ENCODE results near the gene KLHL40.
A peak's percentile ranks its signal among the peaks of the same experiment; 100 is the strongest.

KLHL40 gene

DNA sequence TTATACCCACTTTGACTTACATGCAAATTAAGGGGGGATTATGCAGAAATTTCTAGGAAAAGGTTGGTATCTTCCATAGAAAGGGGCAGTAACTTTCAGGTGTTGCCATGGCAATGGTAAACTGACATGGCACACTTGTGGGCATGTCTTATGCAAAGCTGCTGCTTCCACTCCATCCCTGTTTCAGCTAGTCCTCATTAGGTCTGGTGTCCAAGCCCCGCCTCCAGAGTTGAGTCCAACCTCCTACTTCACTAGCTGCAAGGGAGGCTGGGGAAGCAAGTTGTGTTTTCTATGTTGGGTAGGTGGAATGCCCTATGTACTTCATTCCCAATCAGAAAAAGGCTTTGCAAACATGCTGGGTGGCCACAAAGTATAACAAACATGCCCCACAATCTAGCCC lies 14.7 kb upstream of the KLHL40 start:
- no peak for DNase-seq

DNA sequence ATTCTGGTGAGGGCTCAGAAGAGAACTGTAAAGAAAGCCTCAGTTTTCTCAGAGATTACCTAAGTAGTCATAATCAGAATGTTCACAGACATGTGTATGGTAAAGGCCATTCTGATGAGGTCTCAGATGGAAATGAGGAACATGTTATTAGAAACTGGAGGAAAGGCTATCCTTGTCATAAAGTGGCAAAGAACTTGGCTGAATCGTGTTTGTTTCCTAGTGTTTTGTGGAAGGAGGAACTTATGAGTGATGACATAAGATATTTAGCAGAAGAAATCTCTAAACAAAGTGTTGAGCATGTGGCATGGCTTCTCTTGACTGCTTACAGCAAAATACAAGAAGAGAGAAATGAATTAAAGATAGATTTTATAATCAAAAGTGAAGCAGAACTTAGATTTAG lies 12.8 kb upstream of the KLHL40 start:
- peak; percentile 70 for DNase-seq

DNA sequence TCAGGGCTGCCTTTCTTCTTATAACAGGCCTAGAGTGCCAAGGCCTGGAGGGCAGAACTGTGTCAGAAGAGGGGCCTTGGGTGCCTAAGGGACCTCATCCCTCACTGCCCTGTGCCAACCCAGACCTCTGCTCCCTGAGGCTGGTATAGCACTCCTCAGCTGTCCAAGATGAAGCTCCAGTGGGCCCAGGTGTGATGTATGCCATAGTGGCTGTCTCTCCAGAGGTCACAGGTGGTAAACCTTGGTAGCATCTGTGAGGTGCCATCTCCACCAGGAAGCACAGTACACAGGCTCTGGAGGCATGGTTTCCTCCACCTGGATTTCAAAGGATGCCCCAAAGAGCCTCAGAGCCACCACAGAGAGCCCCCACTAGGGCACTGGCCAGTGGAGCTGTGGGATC lies 12.3 kb upstream of the KLHL40 start:
- no peak for DNase-seq

DNA sequence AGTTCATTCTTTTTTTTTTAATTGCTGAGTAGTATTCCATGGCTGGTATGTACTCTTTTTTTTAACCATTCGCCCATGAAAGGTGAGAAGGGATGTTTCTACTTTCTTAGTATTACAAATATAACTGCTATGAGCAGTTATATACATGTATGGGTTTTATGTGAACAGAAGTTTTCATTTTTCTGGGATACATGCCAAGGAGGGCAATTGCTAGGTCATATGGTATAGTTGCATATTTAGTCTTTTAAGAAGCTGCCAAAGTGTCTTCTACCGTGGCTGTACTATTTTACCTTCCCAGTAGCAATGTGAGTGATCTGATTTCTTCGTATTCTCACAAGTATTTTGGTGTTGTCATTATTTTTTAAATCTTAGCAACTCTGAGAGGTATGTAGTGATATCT lies 11.2 kb upstream of the KLHL40 start:
- no peak for DNase-seq

DNA sequence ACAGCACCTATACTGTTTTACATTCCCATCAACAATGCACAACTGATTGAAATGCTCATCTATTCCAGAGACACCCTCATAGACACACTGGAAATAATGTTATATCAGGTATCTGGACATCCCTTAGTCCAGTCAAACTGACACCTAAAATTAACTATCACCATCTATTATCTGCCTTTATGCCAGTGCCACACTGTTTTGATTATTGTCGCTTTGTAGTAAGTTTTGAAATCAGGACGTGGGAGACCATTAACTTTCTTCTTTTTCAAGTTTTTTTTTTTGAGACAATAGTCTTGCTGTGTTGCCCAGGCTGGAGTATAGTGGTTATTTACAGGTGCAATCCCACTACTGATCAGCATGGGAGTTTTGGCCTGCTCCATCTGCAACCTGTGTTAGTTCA lies 9.4 kb upstream of the KLHL40 start:
- no peak for DNase-seq

DNA sequence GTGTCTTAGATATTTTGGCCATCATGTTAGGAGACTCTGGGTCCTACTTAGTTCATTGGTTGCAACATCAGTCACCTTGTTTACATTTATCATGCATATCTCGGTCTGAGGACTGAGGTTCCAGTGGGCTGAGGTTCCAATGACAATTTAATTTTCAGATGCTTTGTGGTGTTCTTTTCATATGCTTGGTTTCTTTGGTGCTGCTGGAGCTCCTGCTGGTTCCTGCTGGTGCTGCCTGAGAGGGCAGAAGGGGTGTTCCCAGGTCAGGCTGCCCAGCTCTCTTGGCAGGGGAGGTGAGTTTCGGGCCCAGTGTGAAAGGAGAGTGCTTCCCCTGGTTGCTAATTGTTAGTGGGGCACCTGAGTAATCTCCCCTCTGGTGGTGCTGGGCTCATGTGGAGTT lies 6.9 kb upstream of the KLHL40 start:
- DNase-seq = no peak

DNA sequence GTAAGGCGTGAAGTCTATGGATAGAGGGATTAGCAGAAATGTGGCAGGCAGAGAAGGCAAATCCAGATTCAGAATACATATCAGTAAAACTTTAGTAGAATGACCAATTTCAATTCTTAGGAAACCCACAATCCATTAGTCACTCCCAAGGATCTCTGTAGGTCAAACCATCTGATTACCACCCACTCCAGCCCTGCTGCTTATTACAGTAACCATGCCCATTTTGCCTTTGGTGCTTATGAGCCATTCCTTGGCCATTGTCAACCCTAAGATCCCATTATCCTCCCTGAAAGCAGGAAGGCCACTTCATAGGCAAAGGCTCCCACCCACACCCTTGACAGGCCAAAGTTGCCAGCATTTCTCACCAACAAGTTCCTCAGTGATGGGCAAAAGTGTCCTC lies 5.1 kb upstream of the KLHL40 start:
- peak; percentile 68 for DNase-seq

DNA sequence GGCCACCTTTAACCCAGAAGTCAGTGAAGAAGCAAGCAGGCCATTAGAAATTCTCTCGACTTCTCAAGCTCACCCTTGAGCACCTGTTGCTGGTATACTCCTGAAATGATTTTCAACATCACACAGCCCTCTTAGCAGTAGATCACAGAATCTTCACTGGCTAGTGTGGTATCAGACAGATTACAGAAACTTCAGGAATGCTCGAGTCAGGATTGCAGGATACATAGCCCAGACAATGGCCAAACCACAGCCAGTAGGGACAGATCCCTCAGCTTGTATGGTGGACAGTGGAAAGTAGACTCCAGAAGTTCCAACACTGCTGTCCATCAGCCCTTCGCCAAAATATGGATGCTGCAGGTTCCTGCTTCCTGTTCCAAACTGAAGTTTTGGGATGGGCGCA lies 4.5 kb upstream of the KLHL40 start:
- DNase-seq = no peak

DNA sequence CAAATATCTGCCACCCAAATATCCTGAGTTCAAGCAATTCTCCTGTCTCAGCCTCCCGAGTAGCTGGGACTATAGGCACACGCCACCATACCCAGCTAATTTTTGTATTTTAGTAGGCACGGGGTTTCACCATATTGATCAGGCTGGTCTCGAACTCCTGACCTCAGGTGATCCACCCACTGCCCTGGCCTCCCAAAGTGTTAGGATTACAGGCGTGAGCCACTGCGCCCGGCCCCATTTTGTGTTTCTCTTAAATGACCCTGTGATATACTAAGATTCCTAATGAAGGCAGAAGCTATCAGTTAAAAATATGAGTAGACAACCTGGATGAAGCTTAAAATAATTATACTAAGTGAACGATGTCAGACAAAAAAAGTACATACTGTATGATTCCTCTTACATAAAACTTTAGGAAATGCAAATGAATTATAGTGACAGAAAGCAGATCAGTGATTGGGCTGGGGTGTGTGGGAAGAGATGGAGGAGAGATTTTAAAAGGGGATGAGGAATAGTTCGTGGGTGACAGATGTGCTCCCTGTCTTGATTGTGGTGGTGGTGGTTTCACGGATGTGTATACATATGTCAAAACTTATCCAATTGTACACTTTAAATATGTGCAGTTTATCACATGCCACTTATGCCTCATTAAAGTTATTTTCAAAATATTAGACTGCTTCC lies 3.8 kb upstream of the KLHL40 start:
- no peak for DNase-seq

DNA sequence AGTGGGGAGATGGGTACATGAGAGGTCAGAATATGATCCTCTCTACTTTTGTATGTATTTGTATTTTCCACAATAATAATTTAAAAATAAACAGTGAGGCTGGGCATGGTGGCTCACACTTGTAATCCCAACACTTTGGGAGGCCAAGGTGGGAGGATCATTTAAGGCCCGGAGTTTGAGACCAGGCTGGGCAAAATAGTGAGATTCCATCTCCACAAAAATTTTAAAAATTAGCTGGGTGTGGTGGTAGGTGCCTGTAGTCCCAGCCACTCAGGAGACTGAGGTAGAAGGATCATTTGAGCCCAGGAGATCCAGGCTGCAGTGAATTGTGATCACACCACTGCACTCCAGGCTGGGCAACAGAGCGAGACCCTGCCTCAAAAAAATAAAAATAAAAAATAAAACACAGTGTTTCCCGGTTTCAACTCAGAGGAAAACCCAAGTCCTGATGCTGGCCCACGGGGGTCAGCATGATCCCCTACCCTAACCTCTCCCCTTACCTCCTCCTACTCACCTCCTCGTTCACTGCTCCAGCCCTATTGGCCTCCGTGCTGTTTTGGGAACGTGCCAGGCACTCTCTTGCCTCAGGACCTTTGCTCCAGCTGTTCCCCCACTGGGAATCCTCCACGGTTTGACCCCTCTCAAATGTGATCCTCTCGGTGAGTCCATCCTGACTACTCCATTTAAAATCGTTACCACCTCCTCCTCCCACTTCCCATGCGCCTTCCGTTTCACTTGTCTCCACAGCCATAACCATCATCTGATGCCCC lies 2.9 kb upstream of the KLHL40 start:
- DNase-seq = no peak

DNA sequence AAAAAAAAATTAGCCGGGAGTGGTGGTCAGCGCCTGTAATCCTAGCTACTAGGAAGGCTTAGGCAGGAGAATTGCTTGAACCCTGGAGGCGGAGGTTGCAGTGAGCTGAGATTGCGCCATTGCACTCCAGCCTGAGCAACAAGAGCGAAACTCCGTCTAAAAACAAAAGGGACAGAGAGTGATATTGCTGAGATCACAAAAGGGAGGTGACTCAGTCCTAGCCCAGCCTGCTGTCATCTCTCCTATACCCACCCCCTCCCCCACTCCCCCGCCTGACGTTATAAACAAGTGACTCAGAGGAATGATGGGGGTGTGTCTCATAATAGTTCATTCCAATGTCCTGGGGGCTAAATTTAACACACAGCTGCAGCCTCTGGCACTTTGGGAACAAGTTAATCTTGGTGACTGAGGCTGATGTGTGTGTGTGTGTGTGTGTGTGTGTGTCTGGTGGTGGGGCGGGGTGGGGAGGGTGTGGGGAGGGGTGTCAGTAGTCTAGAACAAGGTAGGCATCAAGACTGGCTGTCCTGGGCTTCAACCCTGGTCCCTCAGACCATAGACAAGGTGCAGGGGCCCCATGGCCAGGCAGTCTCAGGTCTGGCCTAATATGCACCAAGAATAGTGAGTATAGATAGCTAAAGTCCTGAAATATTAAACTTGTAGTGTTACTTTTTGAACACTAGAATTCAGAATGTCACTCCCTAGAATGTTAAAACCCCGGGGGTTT lies 1.3 kb upstream of the KLHL40 start:
- DNase-seq = peak; percentile 94

DNA sequence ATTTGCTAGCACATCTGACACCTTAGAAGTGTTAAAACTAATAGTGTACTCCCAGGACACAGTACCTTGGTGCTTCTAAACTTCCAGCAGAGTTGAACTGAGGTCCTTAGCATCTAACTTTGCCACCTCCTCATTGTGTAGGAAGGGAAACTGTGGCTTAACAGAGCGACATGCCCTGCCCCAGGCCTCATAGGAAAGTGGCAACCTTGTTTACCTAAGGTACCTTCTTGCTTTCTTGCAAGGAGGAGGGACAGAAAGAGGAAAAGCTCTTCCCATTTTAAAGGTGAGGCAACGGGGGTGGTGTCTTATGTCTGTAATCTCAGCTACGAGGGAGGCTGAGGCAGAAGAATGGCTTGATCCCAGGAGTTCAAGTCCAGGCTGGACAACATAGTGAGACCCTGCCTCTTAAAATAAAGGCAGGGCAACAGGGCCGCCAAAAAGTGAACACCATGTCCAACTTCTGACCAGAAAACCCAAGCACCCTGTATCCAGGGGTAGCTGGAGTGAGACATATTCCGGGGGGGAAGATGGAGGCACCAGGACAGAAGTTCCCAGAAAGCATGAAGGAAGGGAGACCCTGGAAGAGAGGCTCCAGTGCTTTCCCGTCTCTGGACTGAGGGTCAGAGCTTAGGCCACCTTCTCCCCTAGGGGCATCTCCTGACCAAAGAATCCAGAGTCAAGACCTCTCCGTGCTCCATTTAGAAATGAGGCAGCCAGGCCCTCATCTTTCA lies 540 bp upstream of the KLHL40 start:
- no peak for DNase-seq

DNA sequence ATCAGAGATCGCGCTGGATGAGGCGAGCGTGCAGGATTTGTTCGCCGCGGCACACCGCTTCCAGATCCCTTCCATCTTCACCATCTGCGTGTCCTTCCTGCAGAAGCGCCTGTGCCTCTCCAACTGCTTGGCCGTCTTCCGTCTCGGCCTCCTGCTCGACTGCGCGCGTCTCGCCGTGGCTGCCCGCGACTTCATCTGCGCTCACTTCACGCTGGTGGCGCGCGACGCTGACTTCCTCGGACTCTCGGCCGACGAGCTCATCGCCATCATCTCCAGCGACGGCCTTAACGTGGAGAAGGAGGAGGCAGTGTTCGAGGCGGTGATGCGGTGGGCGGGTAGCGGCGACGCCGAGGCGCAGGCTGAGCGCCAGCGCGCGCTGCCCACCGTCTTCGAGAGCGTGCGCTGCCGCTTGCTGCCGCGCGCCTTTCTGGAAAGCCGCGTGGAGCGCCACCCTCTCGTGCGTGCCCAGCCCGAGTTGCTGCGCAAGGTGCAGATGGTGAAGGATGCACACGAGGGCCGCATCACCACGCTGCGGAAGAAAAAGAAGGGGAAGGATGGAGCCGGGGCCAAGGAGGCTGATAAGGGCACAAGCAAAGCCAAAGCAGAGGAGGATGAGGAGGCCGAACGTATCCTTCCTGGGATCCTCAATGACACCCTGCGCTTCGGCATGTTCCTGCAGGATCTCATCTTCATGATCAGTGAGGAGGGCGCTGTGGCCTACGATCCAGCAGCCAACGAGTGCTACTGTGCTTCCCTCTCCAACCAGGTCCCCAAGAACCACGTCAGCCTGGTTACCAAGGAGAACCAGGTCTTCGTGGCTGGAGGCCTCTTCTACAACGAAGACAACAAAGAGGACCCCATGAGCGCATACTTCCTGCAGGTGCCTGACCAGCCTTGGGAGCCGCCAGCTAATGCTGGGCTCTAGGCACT lies 819 bp downstream of the KLHL40 start:
- no peak for DNase-seq

DNA sequence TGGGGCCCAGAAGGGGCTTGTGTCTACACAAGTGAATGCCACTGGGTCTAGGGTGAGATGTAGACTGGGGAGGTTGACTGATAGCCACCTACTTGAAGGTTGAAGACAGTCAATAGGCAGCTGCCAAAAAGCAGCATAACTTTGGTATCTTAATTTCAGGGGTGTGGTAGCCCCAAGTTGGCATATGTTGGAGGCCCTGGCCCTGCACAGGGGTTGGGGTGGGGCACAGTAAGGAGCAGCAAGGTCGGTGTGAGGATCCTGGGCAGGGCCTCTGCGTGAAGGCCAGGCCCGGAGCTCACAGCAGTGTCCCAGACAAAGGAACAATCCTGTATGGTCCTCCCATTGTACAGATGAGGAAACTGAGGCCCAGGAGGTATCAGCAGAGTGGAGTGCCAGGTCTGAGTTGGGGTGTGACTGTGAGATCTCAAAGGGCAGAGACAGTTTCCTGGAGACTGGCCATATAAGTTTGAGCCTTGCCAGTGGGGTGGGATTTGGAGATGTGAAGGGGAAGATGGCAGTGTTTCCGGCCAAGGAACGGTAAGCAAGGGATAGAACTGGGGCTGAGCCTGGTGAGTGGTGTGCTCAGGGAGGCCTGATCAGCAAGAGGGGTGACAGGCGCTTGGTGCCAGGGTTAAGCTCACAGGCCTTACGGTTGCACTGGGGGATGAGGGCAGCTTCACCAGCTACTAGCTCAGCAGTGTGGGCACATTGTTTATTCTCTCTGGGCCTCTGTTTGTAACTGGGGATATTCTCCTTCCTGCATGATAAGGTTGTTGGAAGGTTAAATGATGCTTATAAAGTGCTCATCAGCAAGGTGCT lies 1.7 kb downstream of the KLHL40 start:
- DNase-seq = no peak

DNA sequence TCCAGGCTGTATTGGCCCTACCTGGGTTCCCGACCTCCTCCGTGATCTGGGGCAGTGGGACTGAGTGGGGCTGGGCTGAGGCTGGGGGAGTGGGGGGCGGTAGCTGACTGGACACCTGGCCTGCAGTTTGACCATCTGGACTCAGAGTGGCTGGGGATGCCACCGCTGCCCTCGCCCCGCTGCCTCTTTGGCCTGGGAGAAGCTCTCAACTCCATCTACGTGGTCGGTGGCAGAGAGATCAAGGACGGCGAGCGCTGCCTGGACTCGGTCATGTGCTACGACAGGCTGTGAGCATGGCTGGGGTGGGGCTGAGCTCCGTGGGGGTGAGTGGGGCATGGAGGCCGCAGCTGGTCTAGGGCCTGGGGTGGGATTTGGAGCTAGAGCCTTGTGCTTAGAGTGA lies 2.7 kb downstream of the KLHL40 start:
- DNase-seq = no peak

DNA sequence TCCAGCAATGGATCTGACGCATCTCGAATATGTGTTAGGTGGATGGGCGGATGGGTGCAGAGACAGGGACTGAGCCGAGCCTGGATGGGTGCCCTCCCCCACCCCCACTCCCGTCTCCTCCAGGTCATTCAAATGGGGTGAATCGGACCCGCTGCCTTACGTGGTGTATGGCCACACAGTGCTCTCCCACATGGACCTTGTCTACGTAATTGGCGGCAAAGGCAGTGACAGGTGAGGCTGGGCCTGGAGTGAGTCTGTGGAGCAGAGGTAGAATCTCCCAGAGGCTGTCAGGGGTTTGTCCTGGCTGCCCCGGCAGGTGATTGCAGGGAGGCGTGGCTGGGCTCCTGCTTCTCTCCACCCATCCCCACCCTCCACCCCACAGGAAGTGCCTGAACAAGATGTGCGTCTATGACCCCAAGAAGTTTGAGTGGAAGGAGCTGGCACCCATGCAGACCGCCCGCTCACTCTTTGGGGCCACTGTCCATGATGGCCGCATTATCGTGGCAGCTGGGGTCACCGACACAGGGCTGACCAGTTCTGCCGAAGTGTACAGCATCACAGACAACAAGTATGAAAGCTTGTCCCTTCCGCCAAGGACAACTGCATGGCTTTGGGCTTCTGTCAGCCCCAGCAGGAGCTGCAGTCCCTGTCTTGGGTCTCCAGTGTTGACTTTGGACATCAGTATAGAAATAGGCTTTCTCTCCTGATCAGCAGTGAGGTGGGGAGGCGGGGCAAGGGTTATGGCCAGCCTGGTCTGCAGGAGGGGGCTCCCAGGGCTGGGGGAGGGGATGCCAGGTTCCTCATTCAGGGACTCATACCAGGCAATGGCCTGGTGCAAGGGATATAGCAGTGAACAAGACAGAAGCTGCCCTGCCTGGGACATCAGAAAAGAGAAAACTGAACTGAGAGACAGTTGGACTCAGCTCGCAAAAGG lies 3.4 kb downstream of the KLHL40 start:
- DNase-seq = no peak

DNA sequence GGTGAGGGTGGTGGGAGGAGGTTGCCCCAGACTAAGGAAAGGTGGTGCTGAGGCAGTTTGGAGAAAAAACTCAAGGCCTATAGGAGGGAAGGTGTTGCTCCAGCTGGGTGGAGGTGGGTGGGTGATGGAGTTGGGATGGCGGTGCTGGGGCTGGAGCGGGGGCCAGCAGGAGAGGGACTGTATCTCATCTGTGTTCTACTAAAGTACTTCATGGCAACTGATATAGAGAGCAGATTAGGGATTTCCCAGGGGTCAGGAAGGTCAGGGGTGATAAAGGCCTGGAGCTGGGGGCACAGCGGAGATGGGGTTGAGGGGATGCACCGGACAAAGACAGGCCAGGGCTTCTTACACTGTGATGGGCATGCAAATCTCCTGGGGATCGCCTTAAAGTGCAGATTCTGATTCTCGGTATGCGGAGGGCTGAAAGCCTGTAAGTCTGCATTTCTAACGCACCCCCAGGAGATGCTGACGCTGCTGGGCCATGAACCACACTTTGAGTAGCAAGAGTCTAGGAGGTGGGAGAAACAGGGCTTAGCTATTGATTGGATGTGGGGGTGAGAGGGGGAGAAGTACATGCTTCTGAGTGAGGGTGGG lies 4.2 kb downstream of the KLHL40 start:
- no peak for DNase-seq

DNA sequence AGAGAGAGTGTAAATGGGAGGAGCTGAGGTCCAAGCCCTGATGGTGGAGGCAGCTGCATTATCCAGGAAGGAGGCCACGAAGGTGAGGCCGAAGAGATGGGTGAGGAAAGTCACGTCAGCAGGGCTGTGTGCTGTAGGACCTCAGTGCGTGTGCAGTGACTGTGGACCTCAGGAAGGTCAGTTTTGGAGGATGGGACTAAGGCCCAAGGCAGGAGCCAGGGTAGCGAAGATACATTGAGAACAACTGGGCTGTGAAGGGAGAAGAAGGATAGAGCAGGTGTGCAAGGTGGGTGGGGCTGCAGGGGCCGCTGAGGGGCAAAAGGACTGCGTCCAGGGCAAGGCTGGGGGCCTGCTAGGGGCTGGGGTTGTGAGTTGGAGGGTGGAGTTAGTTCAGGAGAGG lies 4.9 kb downstream of the KLHL40 start:
- no peak for DNase-seq

DNA sequence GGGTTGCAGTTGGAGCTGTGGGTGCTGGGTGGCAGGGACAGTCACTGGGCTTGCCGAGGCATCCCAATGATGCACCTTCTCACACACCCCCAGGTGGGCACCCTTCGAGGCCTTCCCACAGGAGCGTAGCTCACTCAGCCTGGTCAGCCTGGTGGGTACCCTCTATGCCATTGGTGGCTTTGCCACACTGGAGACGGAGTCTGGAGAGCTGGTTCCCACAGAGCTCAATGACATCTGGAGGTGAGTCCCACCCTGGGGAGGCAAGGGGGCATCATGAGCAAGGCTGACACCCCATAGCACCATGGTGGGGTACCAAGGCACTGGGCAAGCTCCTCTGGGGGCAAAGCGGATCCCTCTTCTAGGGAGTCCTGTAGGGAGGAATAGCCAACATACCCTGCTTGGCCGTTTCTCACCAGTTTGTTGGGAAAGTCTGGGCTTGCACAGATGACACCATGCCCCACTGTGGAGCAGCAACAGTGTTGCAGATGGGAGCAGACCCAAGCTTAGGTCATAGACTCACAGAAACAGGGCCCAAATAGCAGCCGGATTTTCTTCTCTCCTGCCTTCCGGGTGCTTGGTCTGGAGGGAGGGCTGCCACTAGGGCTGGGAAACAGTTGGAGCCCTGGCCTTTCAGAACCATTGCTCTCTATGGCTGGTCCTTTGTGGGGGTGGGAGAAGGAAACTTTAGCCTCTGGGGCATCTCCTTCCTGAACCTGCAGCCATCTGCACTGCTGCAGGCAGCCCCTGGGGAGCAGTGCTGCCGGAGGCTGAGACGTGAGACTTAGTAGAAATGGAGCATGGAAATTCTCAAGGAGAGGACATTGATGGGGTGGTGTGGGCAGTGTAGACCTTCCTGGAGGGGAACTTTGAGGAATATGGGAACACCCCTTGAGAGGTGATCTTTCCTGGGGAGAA lies 5.7 kb downstream of the KLHL40 start:
- no peak for DNase-seq

All from suppressor macrophage treated with lipopolysaccharide for 4 hours (primary cell).